Ishikawa (cell line): ENCODE data around the gene CCNH.

Source experiments
- CEBPB ChIP-seq: IDR thresholded peaks from 2 replicates; pipeline ENCODE4 v1.6.1; 2012
- CREB1 ChIP-seq: IDR thresholded peaks from 2 replicates; pipeline ENCODE4 v1.6.1; 2012; ENCODE audit warnings: low read depth
- EGR1 ChIP-seq: IDR thresholded peaks from 2 replicates; pipeline ENCODE4 v1.6.1; 2012
- EP300 ChIP-seq: IDR thresholded peaks from 2 replicates; pipeline ENCODE4 v1.6.1; 2012; ENCODE audit warnings: borderline replicate concordance
- FOXM1 ChIP-seq: IDR thresholded peaks from 2 replicates; pipeline ENCODE4 v1.6.1; 2012; ENCODE audit warnings: low read depth, borderline replicate concordance
- MAX ChIP-seq: IDR thresholded peaks from 2 replicates; pipeline ENCODE4 v1.6.1; 2012
- NFIC ChIP-seq: IDR thresholded peaks from 2 replicates; pipeline ENCODE4 v1.6.1; 2012
- RAD21 ChIP-seq: IDR thresholded peaks from 2 replicates; pipeline ENCODE4 v1.6.1; 2012; ENCODE audit warnings: low read depth
- REST ChIP-seq: IDR thresholded peaks from 2 replicates; pipeline ENCODE4 v1.6.1; 2012; ENCODE audit warnings: low read depth, mild to moderate bottlenecking
- TAF1 ChIP-seq: IDR thresholded peaks from 2 replicates; pipeline ENCODE4 v1.6.1; 2012; ENCODE audit warnings: low read depth, mild to moderate bottlenecking
- TCF12 ChIP-seq: IDR thresholded peaks from 2 replicates; pipeline ENCODE4 v1.6.1; 2012; ENCODE audit warnings: low read depth
- TEAD4 ChIP-seq: IDR thresholded peaks from 2 replicates; pipeline ENCODE4 v1.6.1; 2012
- USF1 ChIP-seq: IDR thresholded peaks from 2 replicates; pipeline ENCODE4 v1.6.1; 2012
- YY1 ChIP-seq: IDR thresholded peaks from 2 replicates; pipeline ENCODE4 v1.6.1; 2012; ENCODE audit warnings: low read depth
- ZBTB7A ChIP-seq: IDR thresholded peaks from 2 replicates; pipeline ENCODE4 v1.6.1; 2012; ENCODE audit warnings: low read depth

The CCNH gene

GRCh38 chr5:87390576-87391199 lies 22.0 kb downstream of the CCNH start:
- TF ChIP-seq TAF1: no peak
- no peak for TF ChIP-seq YY1
- no peak for TF ChIP-seq ZBTB7A
- TF ChIP-seq NFIC: no peak
- TF ChIP-seq EGR1: no peak
- no peak for TF ChIP-seq USF1
- no peak for TF ChIP-seq FOXM1

- TF ChIP-seq TAF1 (no peak), RAD21 (no peak), REST (no peak), CEBPB (no peak), USF1 (no peak), NFIC (no peak), CREB1 (no peak), MAX (no peak), TEAD4 (no peak), ZBTB7A (no peak), TCF12 (no peak), YY1 (no peak), EGR1 (no peak), FOXM1 (no peak)
Observed at GRCh38 chr5:87390075-87390474, 22.7 kb downstream of the CCNH start.

- TF ChIP-seq MAX (no peak), YY1 (no peak), EGR1 (no peak), ZBTB7A (no peak), CREB1 (no peak), CEBPB (no peak), NFIC (no peak), FOXM1 (no peak), EP300 (no peak), RAD21 (no peak), TEAD4 (no peak), REST (no peak), USF1 (no peak), TCF12 (no peak), TAF1 (no peak)
Observed at GRCh38 chr5:87389296-87390034, 23.3 kb downstream of the CCNH start.

- TF ChIP-seq RAD21 (no peak), YY1 (no peak), CREB1 (no peak), EP300 (no peak), FOXM1 (no peak), MAX (no peak), ZBTB7A (no peak), USF1 (no peak), TCF12 (no peak), NFIC (no peak), TEAD4 (no peak), CEBPB (no peak), EGR1 (no peak), TAF1 (no peak), REST (no peak)
Observed at GRCh38 chr5:87388129-87388528, 24.6 kb downstream of the CCNH start.
